GM18508 (cell line): ENCODE measurements around the gene PPP6C.
A peak's percentile ranks its signal among the peaks of the same experiment; 100 is the strongest.
"Not testable (repeated sequence)": the region's sequence is repeated elsewhere in the genome, so short reads cannot be mapped to it uniquely, and the experiment has no call there.

Experiments
- ATAC-seq: cut with Tn5 transposase; IDR thresholded peaks from one replicate; pipeline ENCODE4 v1.9.1; 2021; ENCODE audit warnings: moderate number of reproducible peaks; ENCODE audit not compliant: insufficient read depth, unreplicated experiment

Gene PPP6C

GRCh38 chr9:125143377-125144090 lies 46.1 kb downstream of the PPP6C start, which contains the start of gene SCAI:
Gene SCAI (minus strand): TSS chr9:125143528. CDS start chr9:125143437, 91 bp downstream.
- ATAC-seq = peak; percentile 90

- no peak for ATAC-seq
These were observed 46.8 kb downstream of the PPP6C start for GRCh38 chr9:125142560-125143376.

- no peak for ATAC-seq
These were observed 47.9 kb downstream of the PPP6C start for GRCh38 chr9:125141751-125142150.

GRCh38 chr9:125141251-125141650 lies 48.4 kb downstream of the PPP6C start:
- ATAC-seq = no peak

GRCh38 chr9:125140576-125140975 lies 49.0 kb downstream of the PPP6C start:
- no peak for ATAC-seq

GRCh38 chr9:125137200-125137599 lies 52.4 kb downstream of the PPP6C start:
- ATAC-seq = no peak

- no peak for ATAC-seq
These were observed 54.6 kb downstream of the PPP6C start for GRCh38 chr9:125134976-125135375.

GRCh38 chr9:125133403-125134329 lies 55.9 kb downstream of the PPP6C start:
- no peak for ATAC-seq

GRCh38 chr9:125131778-125132177 lies 57.8 kb downstream of the PPP6C start:
- ATAC-seq = no peak

GRCh38 chr9:125126019-125126746 lies 63.4 kb downstream of the PPP6C start:
- no peak for ATAC-seq

- ATAC-seq = no peak
These were observed 64.1 kb downstream of the PPP6C start for GRCh38 chr9:125125523-125125922.

- no peak for ATAC-seq
These were observed 68.5 kb downstream of the PPP6C start for GRCh38 chr9:125121146-125121545.

- no peak for ATAC-seq
These were observed 69.8 kb downstream of the PPP6C start for GRCh38 chr9:125119643-125120286.

GRCh38 chr9:125118696-125119095 lies 70.9 kb downstream of the PPP6C start:
- ATAC-seq = not testable (repeated sequence)

- ATAC-seq = not testable (repeated sequence)
These were observed 75.1 kb downstream of the PPP6C start for GRCh38 chr9:125114503-125114902.

- ATAC-seq = no peak
These were observed 79.1 kb downstream of the PPP6C start for GRCh38 chr9:125110464-125110863.

GRCh38 chr9:125108541-125108940 lies 81.1 kb downstream of the PPP6C start:
- ATAC-seq = not testable (repeated sequence)

- ATAC-seq = no peak
These were observed 83.2 kb downstream of the PPP6C start for GRCh38 chr9:125106285-125106893.
